A549 (cell line): ENCODE measurements around the gene PREX1. TPM values are rescaled to one million over a fixed set of nuclear protein-coding genes. Genes with fewer than 3 reads are reported as not detected.

ENCODE experiments used
- ATAC-seq, 2 experiments: fragments of 200-7000 bp in 1 of 2; fragments of >200 bp in 1 of 2; cut with Nextera tagmentation in 1 of 2; cut with Tn5 transposase in 1 of 2; 3 replicates each; pipeline versions ENCODE4 v1.8.0 to v1.9.1; 2018 to 2020; ENCODE audit warnings: mild to moderate bottlenecking in 1 of 2, moderate library complexity in 1 of 2
- CTCF ChIA-PET: fragments of 300-600 bp; sonication (Branson Sonifier 250); formaldehyde crosslinking; extraction: SDS; loops from one replicate; lab custom pipeline; 2021; ENCODE audit warnings: antibody characterized with exemption, inconsistent platforms; lab: Yijun Ruan, JAX
- POLR2A ChIA-PET: fragments of 350-600 bp; formaldehyde crosslinking; extraction: SDS; loops from one replicate; lab custom pipeline; 2021; ENCODE audit warnings: antibody characterized with exemption, inconsistent platforms; lab: Yijun Ruan, JAX
- DNase-seq, 2 experiments: peaks; one replicate each; pipeline versions ENCODE4 v3.0.0 to v3.0.0-alpha.2; 2011 to 2016; ENCODE audit warnings: low read depth in 1 of 2, low spot score in 1 of 2
- FAIRE-seq: peaks from 2 replicates; lab custom pipeline; 2011; peaks lifted over from hg19 to GRCh38; lab: Jason Lieb, UNC
- H3K27ac ChIP-seq, 2 experiments: fragments of >200 bp; sonication (Bioruptor Twin); formaldehyde crosslinking; 3 replicates each; pipeline ENCODE4 v1.5.1; 2016 to 2017
- H3K4me1 ChIP-seq: fragments of >200 bp; sonication (Bioruptor Twin); formaldehyde crosslinking; 3 replicates; pipeline ENCODE4 v1.6.1; 2016
- H3K4me2 ChIP-seq: fragments of >200 bp; sonication (Bioruptor Twin); formaldehyde crosslinking; 3 replicates; pipeline ENCODE4 v1.6.1; 2016
- H3K4me3 ChIP-seq: fragments of >200 bp; sonication (Bioruptor Twin); formaldehyde crosslinking; 3 replicates; pipeline ENCODE4 v1.5.1; 2016
- H3K9me3 ChIP-seq: fragments of >200 bp; sonication (Bioruptor Twin); formaldehyde crosslinking; 3 replicates; pipeline ENCODE4 v1.6.1; 2016
- CBX8 ChIP-seq: fragments of 200-600 bp; sonication (generic); IDR thresholded peaks from 2 replicates; pipeline ENCODE4 v1.6.1; 2016
- CEBPB ChIP-seq, 2 experiments: fragments of >200 bp in 1 of 2; sonication (Bioruptor Twin) in 1 of 2; formaldehyde crosslinking in 1 of 2; IDR thresholded peaks; 2 replicates each; pipeline ENCODE4 v1.6.1; 2012 to 2016
- EHF ChIP-seq: fragments of 250-450 bp; sonication (Bioruptor Pico); IDR thresholded peaks from 2 replicates; pipeline ENCODE4 v1.5.0; 2020; ENCODE audit warnings: mild to moderate bottlenecking
- FOSL2 ChIP-seq, 2 experiments: fragments of 450-650 bp in 1 of 2; fragments of >200 bp in 1 of 2; sonication (Bioruptor Twin) in 1 of 2; formaldehyde crosslinking; IDR thresholded peaks; 2 replicates each; pipeline versions ENCODE4 v1.5.0 to v1.6.1; 2016 to 2020; ENCODE audit warnings: mild to moderate bottlenecking in 1 of 2, moderate library complexity in 1 of 2
- HDAC2 ChIP-seq: fragments of 200-600 bp; sonication (generic); IDR thresholded peaks from 2 replicates; pipeline ENCODE4 v1.6.1; 2016
- HOXA7 ChIP-seq: fragments of 250-450 bp; sonication (Bioruptor Pico); IDR thresholded peaks from 2 replicates; pipeline ENCODE4 v1.5.0; 2020; ENCODE audit warnings: mild to moderate bottlenecking, moderate library complexity
- HOXB13 ChIP-seq: fragments of 250-450 bp; sonication (Bioruptor Pico); IDR thresholded peaks from 2 replicates; pipeline ENCODE4 v1.5.0; 2020; ENCODE audit warnings: low read depth, mild to moderate bottlenecking, moderate library complexity
- JUN ChIP-seq, 2 experiments: fragments of >200 bp; sonication (Bioruptor Twin); formaldehyde crosslinking; IDR thresholded peaks; 2 replicates in 1 of 2; 3 replicates in 1 of 2; pipeline ENCODE4 v1.6.1; 2016 to 2017
- KDM1A ChIP-seq: fragments of 200-600 bp; sonication (generic); IDR thresholded peaks from 2 replicates; pipeline ENCODE4 v1.6.1; 2016; ENCODE audit warnings: low read depth, mild to moderate bottlenecking
- KDM5A ChIP-seq: fragments of 200-600 bp; sonication (generic); IDR thresholded peaks from 2 replicates; pipeline ENCODE4 v1.6.1; 2016; ENCODE audit warnings: antibody characterized with exemption, mild to moderate bottlenecking
- MYC ChIP-seq: IDR thresholded peaks from 2 replicates; pipeline ENCODE4 v1.6.1; 2012; ENCODE audit warnings: mild to moderate bottlenecking, inconsistent platforms, low read length, improper control_type of control experiment, borderline replicate concordance
- NPAS2 ChIP-seq: fragments of 250-450 bp; sonication (Bioruptor Pico); IDR thresholded peaks from 2 replicates; pipeline ENCODE4 v1.8.0; 2022; ENCODE audit warnings: mild to moderate bottlenecking, moderate library complexity, borderline replicate concordance
- NR3C1 ChIP-seq: fragments of >200 bp; sonication (Bioruptor Twin); formaldehyde crosslinking; IDR thresholded peaks from 3 replicates; pipeline ENCODE4 v1.6.1; 2017
- PHF8 ChIP-seq: fragments of 200-600 bp; sonication (generic); IDR thresholded peaks from 2 replicates; pipeline ENCODE4 v1.6.1; 2016; ENCODE audit warnings: low read depth, mild to moderate bottlenecking, antibody characterized with exemption, moderate library complexity, borderline replicate concordance
- POLR2A ChIP-seq: IDR thresholded peaks from 2 replicates; pipeline ENCODE4 v1.6.1; 2012; ENCODE audit warnings: mild to moderate bottlenecking, low read length
- SMC3 ChIP-seq: fragments of >200 bp; sonication (Bioruptor Twin); formaldehyde crosslinking; IDR thresholded peaks from 3 replicates; pipeline ENCODE4 v1.6.1; 2018; ENCODE audit warnings: inconsistent platforms
- SREBF2 ChIP-seq: fragments of 450-650 bp; IDR thresholded peaks from 2 replicates; pipeline ENCODE4 v1.6.1; 2014; ENCODE audit warnings: mild to moderate bottlenecking, moderate library complexity
- ZFP36 ChIP-seq: fragments of 450-650 bp; IDR thresholded peaks from 2 replicates; pipeline ENCODE4 v1.6.1; 2014; ENCODE audit warnings: borderline replicate concordance; ENCODE audit not compliant: partially characterized antibody
- ZNF302 ChIP-seq: fragments of 250-450 bp; sonication (Bioruptor Pico); IDR thresholded peaks from 2 replicates; pipeline ENCODE4 v1.9.0; 2021; ENCODE audit warnings: inconsistent platforms, mild to moderate bottlenecking, moderate library complexity
- WGBS: methylation state at CpG from one replicate; pipeline ENCODE4 v1.1.6; 2017; ENCODE audit errors: missing lambda C conversion rate; 5-methylcytosine and 5-hydroxymethylcytosine counted together
- polyA plus RNA-seq, 4 experiments: library from polyadenylated mRNA; depleted of rRNA in 3 of 4; stranded (reverse); fragments of >200 nt; fragmentation: RNase III in 1 of 4; extraction: RNeasy Plus Mini Kit Qiagen cat#74134 plus additional on column Dnase treatment in 1 of 4; gene quantifications; 2 replicates in 3 of 4; 3 replicates in 1 of 4; pipeline ENCODE4 v1.2.3, GENCODE V29; 2011 to 2017
- TF ChIP-seq, protein P1 (sequence below): fragments of 450-650 bp; IDR thresholded peaks from 2 replicates; pipeline ENCODE4 v1.6.1; 2014; ENCODE audit warnings: antibody characterized with exemption
- TF ChIP-seq, protein P2 (sequence below): fragments of >200 bp; sonication (Bioruptor Twin); formaldehyde crosslinking; IDR thresholded peaks from 2 replicates; pipeline ENCODE4 v1.6.1; 2016
- TF ChIP-seq, protein P3 (sequence below): fragments of >200 bp; sonication (Bioruptor Twin); formaldehyde crosslinking; IDR thresholded peaks from 3 replicates; pipeline ENCODE4 v1.5.1; 2016
- TF ChIP-seq, protein P4 (sequence below): IDR thresholded peaks from 2 replicates; pipeline ENCODE4 v1.6.1; 2012; ENCODE audit warnings: low read depth, borderline replicate concordance
- TF ChIP-seq, protein P5 (sequence below): fragments of 200-600 bp; sonication (generic); IDR thresholded peaks from 2 replicates; pipeline ENCODE4 v1.6.1; 2016; ENCODE audit warnings: antibody characterized with exemption, mild to moderate bottlenecking, moderate library complexity

The PREX1 gene
- polyA plus RNA-seq, 2 of the 4 experiments (the other 2 are of a cell fraction): 3.6 to 4.2 TPM

DNA sequence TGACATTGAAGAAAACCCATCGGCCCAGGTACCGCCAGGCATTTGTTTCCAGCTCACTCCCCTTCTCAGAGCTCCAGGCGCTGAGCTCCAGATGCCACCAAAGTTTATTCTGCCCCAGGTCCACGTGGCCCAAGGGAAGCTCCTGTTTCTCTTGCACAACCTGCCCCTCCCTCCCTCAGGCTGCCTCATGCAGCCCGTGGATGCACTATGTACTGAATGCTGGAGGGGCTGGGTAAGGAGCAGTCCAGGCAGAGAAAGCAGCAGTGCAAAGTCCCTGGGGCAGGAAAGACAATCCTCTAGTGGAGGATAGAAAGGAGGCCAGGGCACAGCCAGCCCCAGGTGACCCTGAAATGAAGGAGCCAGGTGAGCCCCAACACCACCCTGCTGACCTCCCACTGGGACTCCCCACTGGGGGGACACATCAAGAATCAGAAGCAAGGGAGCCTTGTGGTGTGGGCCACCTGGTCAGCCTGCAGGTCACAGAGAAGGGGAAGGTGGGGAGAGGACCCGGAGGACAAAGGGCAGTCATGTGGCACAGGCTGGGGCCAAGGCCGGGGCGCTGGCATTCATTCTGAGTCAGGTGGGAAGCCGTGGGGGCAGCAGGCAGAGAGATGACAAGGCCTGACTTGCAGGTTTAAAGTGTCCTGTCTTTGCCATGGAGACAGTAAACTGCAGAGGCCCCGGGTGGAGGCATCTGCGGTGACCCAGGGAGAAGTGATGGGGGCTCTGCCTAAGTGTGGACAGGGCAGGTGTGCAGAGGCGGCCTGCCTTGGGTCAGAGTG, 230.1 kb downstream of the PREX1 start:
- no peak for FAIRE-seq
- CTCF ChIA-PET: interaction anchor here (1.5 to 2.1 kb wide), 2 partner anchors 23 to 934 kb away, joined by 4 to 6 read pairs; no protein-coding TSS in a partner anchor
- no peak; a peak in 2 of 6 replicates for ATAC-seq
- DNase-seq: no peak
- 46% methylated on average over 12 of the region's 12 CpGs for WGBS
- H3K4me1 ChIP-seq: no peaks in the 10 kb centered on the region
- no peak for TF ChIP-seq CEBPB (IDR thresholded peaks at IDR 0.05)
- TF ChIP-seq KDM1A: no peak
- TF ChIP-seq PHF8: no peak
- no peak for TF ChIP-seq ZNF302 (CRISPR knock-in tag)
- TF ChIP-seq, protein P1, sequence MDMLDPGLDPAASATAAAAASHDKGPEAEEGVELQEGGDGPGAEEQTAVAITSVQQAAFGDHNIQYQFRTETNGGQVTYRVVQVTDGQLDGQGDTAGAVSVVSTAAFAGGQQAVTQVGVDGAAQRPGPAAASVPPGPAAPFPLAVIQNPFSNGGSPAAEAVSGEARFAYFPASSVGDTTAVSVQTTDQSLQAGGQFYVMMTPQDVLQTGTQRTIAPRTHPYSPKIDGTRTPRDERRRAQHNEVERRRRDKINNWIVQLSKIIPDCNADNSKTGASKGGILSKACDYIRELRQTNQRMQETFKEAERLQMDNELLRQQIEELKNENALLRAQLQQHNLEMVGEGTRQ: no peak
- no peak for TF ChIP-seq CBX8
- TF ChIP-seq SREBF2: no peak
- no peak for TF ChIP-seq POLR2A
- TF ChIP-seq HOXB13: no peak
- TF ChIP-seq FOSL2 (IDR thresholded peaks at IDR 0.05): no peak
- no peak for TF ChIP-seq FOSL2 (CRISPR knock-in tag; IDR thresholded peaks at IDR 0.05)
- TF ChIP-seq, protein P2, sequence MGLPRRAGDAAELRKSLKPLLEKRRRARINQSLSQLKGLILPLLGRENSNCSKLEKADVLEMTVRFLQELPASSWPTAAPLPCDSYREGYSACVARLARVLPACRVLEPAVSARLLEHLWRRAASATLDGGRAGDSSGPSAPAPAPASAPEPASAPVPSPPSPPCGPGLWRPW: no peak
- no peak for TF ChIP-seq KDM5A
- TF ChIP-seq ZFP36: no peak
- no peak for TF ChIP-seq HDAC2
- TF ChIP-seq EHF (CRISPR knock-in tag): no peak
- TF ChIP-seq SMC3: no peak
- TF ChIP-seq JUN (IDR thresholded peaks at IDR 0.05): no peak
- TF ChIP-seq MYC: no peak
- TF ChIP-seq, all 56 proteins: peak for 0
- Histone ChIP-seq H3K4me2 (no peak overlapping the region), H3K4me3 (no peak overlapping the region), H3K27ac (no peak overlapping the region), H3K9me3 (peaks cover 6% of the 10 kb centered on the region; the same call in 2 of the 3 replicates)
- POLR2A ChIA-PET: no interaction called here

DNA sequence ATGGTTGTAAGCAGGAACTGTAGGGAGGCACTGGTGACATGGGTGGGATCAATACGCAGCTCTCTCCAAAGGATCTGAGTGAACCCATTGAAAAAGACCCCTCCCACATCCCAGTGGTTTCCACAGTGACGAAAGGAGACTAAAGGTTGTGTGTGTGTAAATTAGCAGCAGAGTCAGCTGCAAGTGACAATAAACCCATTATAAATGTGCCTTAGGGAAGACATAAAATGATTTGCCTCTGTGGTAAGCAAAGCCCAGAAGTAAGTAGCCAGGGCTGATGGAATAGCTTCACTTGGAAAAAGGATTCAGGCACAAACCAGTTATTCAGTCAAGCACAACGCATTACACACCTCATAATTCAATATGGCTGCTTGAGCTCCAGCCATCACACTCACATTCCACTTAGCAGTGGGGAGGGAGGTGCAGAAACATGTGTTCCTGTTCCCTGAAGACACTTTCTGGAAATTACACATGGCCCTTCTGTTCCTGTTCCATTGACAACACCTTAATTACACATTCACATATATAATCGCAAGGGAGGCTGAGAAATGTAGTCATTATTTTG, 231.4 kb downstream of the PREX1 start:
- no peak for ATAC-seq
- H3K9me3 ChIP-seq: no peaks in the 10 kb centered on the region
- no peak for FAIRE-seq
- H3K4me2 ChIP-seq: no peak overlapping the region
- H3K4me3 ChIP-seq: no peak overlapping the region
- H3K27ac ChIP-seq: no peak overlapping the region
- DNase-seq: no peak
- WGBS: 38% methylated on average over 4 of the region's 4 CpGs
- ChIA-PET CTCF (interaction anchor here (1.3 to 2.1 kb wide), 4 partner anchors 24 to 933 kb away, joined by 3 to 6 read pairs (median 4); no protein-coding TSS in a partner anchor), POLR2A (no interaction called here)
- H3K4me1 ChIP-seq: no peaks in the 10 kb centered on the region
- TF ChIP-seq PHF8: no peak

DNA sequence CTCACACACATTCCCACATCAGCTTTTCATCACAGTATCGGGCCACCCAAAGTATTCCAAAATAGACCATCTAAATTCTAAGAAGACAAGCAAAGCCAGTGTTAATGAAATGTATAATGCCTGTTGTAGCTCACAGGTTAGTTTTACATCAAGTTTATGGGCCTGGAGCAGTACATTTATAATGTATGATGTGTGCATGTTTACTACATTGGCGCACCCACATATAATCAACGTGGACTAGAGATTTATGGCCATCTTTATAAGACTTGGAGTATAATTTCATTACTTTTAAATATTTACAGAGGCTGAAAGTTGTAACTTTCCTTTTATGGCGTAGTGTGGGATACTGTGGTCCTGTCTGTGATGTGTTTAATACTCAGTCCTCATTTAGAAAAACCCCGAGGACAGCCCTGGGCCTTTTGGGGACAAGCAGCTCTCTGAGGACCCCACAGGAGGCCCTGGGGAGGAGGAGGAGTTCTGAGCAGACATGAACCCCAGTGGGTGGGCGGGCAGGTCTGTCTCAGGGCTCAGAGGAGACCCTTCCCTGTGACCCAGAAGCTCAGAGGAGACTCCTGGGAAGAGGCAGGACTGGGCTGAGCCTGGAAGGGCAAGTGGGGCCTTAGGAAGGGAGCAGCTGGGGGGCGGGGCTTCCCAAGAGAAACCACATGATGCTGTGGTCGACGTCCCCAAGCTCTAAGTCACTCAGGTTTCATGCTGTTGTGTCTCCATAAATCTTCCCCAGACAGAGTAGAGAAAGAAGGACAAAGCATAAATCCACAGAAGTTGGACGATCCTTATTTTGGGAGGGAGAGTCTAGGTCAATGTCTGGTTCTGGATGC, 232.1 kb downstream of the PREX1 start:
- FAIRE-seq (no peak), ATAC-seq (no peak), DNase-seq (no peak)
- Histone ChIP-seq H3K4me1 (no peaks in the 10 kb centered on the region), H3K4me3 (no peak overlapping the region), H3K27ac (no peak overlapping the region), H3K4me2 (no peak overlapping the region), H3K9me3 (no peaks in the 10 kb centered on the region)
- WGBS: 13% methylated on average over 10 of the region's 10 CpGs
- ChIA-PET POLR2A (no interaction called here), CTCF (interaction anchor here (0.8 to 2.1 kb wide), 6 partner anchors 25 to 932 kb away, joined by 3 to 6 read pairs (median 4); no protein-coding TSS in a partner anchor)
- TF ChIP-seq, protein P3, sequence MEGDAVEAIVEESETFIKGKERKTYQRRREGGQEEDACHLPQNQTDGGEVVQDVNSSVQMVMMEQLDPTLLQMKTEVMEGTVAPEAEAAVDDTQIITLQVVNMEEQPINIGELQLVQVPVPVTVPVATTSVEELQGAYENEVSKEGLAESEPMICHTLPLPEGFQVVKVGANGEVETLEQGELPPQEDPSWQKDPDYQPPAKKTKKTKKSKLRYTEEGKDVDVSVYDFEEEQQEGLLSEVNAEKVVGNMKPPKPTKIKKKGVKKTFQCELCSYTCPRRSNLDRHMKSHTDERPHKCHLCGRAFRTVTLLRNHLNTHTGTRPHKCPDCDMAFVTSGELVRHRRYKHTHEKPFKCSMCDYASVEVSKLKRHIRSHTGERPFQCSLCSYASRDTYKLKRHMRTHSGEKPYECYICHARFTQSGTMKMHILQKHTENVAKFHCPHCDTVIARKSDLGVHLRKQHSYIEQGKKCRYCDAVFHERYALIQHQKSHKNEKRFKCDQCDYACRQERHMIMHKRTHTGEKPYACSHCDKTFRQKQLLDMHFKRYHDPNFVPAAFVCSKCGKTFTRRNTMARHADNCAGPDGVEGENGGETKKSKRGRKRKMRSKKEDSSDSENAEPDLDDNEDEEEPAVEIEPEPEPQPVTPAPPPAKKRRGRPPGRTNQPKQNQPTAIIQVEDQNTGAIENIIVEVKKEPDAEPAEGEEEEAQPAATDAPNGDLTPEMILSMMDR: no peak
- TF ChIP-seq HOXA7 (CRISPR knock-in tag) (no peak), KDM1A (no peak), NR3C1 (no peak), NPAS2 (no peak)
- TF ChIP-seq, protein P4, sequence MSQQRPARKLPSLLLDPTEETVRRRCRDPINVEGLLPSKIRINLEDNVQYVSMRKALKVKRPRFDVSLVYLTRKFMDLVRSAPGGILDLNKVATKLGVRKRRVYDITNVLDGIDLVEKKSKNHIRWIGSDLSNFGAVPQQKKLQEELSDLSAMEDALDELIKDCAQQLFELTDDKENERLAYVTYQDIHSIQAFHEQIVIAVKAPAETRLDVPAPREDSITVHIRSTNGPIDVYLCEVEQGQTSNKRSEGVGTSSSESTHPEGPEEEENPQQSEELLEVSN: no peak
- TF ChIP-seq, protein P5, sequence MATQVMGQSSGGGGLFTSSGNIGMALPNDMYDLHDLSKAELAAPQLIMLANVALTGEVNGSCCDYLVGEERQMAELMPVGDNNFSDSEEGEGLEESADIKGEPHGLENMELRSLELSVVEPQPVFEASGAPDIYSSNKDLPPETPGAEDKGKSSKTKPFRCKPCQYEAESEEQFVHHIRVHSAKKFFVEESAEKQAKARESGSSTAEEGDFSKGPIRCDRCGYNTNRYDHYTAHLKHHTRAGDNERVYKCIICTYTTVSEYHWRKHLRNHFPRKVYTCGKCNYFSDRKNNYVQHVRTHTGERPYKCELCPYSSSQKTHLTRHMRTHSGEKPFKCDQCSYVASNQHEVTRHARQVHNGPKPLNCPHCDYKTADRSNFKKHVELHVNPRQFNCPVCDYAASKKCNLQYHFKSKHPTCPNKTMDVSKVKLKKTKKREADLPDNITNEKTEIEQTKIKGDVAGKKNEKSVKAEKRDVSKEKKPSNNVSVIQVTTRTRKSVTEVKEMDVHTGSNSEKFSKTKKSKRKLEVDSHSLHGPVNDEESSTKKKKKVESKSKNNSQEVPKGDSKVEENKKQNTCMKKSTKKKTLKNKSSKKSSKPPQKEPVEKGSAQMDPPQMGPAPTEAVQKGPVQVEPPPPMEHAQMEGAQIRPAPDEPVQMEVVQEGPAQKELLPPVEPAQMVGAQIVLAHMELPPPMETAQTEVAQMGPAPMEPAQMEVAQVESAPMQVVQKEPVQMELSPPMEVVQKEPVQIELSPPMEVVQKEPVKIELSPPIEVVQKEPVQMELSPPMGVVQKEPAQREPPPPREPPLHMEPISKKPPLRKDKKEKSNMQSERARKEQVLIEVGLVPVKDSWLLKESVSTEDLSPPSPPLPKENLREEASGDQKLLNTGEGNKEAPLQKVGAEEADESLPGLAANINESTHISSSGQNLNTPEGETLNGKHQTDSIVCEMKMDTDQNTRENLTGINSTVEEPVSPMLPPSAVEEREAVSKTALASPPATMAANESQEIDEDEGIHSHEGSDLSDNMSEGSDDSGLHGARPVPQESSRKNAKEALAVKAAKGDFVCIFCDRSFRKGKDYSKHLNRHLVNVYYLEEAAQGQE: no peak
